Neural cell (in vitro differentiated cells): ENCODE data around the gene PKNOX2. TPM values are rescaled to one million over a fixed set of nuclear protein-coding genes. Genes with fewer than 3 reads are reported as not detected.

Experiments used
- H2AFZ ChIP-seq: fragments of 200-600, 300-800 bp; sonication (generic), shearing (Covaris generic); 2 replicates; pipeline ENCODE4 v1.6.0; 2014; ENCODE audit warnings: low read depth, mild to moderate bottlenecking, antibody characterized with exemption, low read length, moderate library complexity
- H3F3A ChIP-seq: fragments of 200-600 bp; shearing (Covaris generic); 2 replicates; pipeline ENCODE4 v1.6.1; 2016; ENCODE audit warnings: mild to moderate bottlenecking, moderate library complexity, mixed read lengths, antibody characterized with exemption, low read length; ENCODE audit not compliant: insufficient read depth, poor library complexity, severe bottlenecking
- H3K27ac ChIP-seq: fragments of 200-600, 300-800 bp; sonication (generic), shearing (Covaris generic); 2 replicates; pipeline ENCODE4 v1.5.1; 2014; ENCODE audit warnings: mild to moderate bottlenecking, low read length, moderate library complexity
- H3K27me3 ChIP-seq: fragments of 300-800, 200-600 bp; sonication (generic), shearing (Covaris generic); 2 replicates; pipeline ENCODE4 v1.6.0; 2014; ENCODE audit warnings: mild to moderate bottlenecking, low read depth, low read length, moderate library complexity; ENCODE audit not compliant: insufficient read depth
- H3K36me3 ChIP-seq: fragments of 300-800, 200-600 bp; sonication (generic), shearing (Covaris generic); 2 replicates; pipeline ENCODE4 v1.5.1; 2014; ENCODE audit warnings: mild to moderate bottlenecking, antibody characterized with exemption, low read length, moderate library complexity; ENCODE audit not compliant: insufficient read depth
- H3K4me2 ChIP-seq: fragments of 300-800, 200-600 bp; sonication (generic), shearing (Covaris generic); 2 replicates; pipeline ENCODE4 v1.6.0; 2014; ENCODE audit warnings: mild to moderate bottlenecking, low read length
- H3K4me3 ChIP-seq: fragments of 300-800, 200-600 bp; sonication (generic), shearing (Covaris generic); 2 replicates; pipeline ENCODE4 v1.5.1; 2014; ENCODE audit warnings: mild to moderate bottlenecking, low read length, moderate library complexity
- H3K79me2 ChIP-seq: fragments of 200-600 bp; shearing (Covaris generic); replicated peaks from 2 replicates; pipeline ENCODE4 v1.6.0; 2014; ENCODE audit warnings: mild to moderate bottlenecking, low read length, moderate library complexity; ENCODE audit not compliant: insufficient read depth
- H3K9ac ChIP-seq: fragments of 300-800, 200-600 bp; sonication (generic), shearing (Covaris generic); 2 replicates; pipeline ENCODE4 v1.6.1; 2016; ENCODE audit warnings: mild to moderate bottlenecking, low read length, mixed read lengths
- H3K9me2 ChIP-seq: fragments of 200-600 bp; shearing (Covaris generic); 2 replicates; pipeline ENCODE4 v1.6.1; 2016; ENCODE audit warnings: mild to moderate bottlenecking, low read length, mixed read lengths; ENCODE audit not compliant: insufficient read depth
- H3K9me3 ChIP-seq: fragments of 200-600, 300-800 bp; sonication (generic), shearing (Covaris generic); 2 replicates; pipeline ENCODE4 v1.6.1; 2016; ENCODE audit warnings: mild to moderate bottlenecking, mixed run types, low read length, moderate library complexity, mixed read lengths
- H4K20me1 ChIP-seq: fragments of 200-600 bp; shearing (Covaris generic); 2 replicates; pipeline ENCODE4 v1.6.1; 2016; ENCODE audit warnings: mild to moderate bottlenecking, mixed run types; ENCODE audit not compliant: insufficient read depth
- EP300 ChIP-seq: fragments of 450-650 bp; conservative IDR thresholded peaks from 2 replicates; pipeline ENCODE4 v1.6.1; 2014; ENCODE audit warnings: antibody characterized with exemption, mild to moderate bottlenecking, moderate library complexity; ENCODE audit not compliant: poor library complexity, severe bottlenecking
- EZH2 ChIP-seq: fragments of 200-600, 300-800 bp; shearing (Covaris generic), sonication (generic); IDR thresholded peaks from 2 replicates; pipeline ENCODE4 v1.6.1; 2014; ENCODE audit warnings: antibody characterized with exemption, low read length, borderline replicate concordance, mild to moderate bottlenecking; ENCODE audit not compliant: insufficient read depth, poor library complexity, severe bottlenecking
- MXI1 ChIP-seq: fragments of 450-650 bp; conservative IDR thresholded peaks from 2 replicates; pipeline ENCODE4 v1.6.1; 2014; ENCODE audit warnings: antibody characterized with exemption, mild to moderate bottlenecking; ENCODE audit not compliant: poor library complexity, severe bottlenecking
- POLR2AphosphoS5 ChIP-seq: IDR thresholded peaks from 2 replicates; pipeline ENCODE4 v1.6.1; 2012
- RAD21 ChIP-seq: fragments of 450-650 bp; conservative IDR thresholded peaks from 2 replicates; pipeline ENCODE4 v1.6.1; 2014; ENCODE audit warnings: antibody characterized with exemption, mild to moderate bottlenecking, moderate library complexity
- SMC3 ChIP-seq: fragments of 450-650 bp; conservative IDR thresholded peaks from 2 replicates; pipeline ENCODE4 v1.6.1; 2014; ENCODE audit warnings: antibody characterized with exemption, mild to moderate bottlenecking, moderate library complexity; ENCODE audit not compliant: poor library complexity
- TAF1 ChIP-seq: IDR thresholded peaks from 2 replicates; pipeline ENCODE4 v1.6.1; 2012; ENCODE audit warnings: low read depth
- polyA plus RNA-seq: library from polyadenylated mRNA; depleted of rRNA; stranded (reverse); fragments of >200 nt; gene quantifications from 2 replicates; pipeline ENCODE4 v1.2.3, GENCODE V29; 2014
- TF ChIP-seq, protein P1 (sequence below): fragments of 450-650 bp; IDR thresholded peaks from 2 replicates; pipeline ENCODE4 v1.5.1; 2014; ENCODE audit warnings: antibody characterized with exemption, mild to moderate bottlenecking, moderate library complexity; ENCODE audit not compliant: poor library complexity, severe bottlenecking
- TF ChIP-seq, protein P2 (sequence below): IDR thresholded peaks from 2 replicates; pipeline ENCODE4 v1.6.1; 2012; ENCODE audit warnings: borderline replicate concordance

Gene PKNOX2
- polyA plus RNA-seq, 1 donor from 2014 or later, result 0.99 TPM

DNA sequence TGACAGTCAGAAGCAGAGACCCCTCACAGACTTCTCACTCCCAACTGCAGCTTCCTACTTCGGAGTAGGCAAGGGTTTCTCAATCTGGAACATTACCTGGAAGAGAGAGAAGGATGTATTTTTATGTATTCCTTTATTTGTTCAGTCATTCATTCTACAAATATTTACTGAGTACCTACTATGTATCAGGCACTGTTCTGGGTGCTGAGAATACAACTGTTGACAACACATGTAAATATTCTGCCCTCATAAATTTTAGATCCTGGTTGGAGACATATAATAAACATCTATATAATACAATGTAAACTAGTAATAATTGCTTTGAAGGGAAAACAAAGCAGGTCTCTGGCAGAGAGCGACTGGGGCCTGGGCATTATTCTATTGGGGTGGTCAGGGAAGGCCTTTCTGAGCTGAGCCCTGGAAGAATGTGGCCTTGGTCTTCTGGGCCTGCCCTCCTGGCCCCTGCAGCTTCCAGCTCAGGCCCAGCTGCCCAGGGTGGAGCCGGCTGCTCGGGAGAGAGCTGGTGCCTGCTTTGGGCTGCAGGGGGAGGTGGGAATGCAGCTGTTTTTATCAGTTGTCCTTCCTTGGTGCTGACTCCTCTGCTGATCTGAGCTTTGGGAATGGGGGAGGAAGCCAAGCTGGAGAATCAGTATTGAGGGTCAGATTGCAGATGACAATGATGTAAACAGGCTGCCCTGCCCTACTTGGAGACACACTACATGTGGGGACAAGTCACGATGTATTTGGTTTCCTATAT lies 46.8 kb downstream of the PKNOX2 start:
- Histone ChIP-seq H3K9me2 (no peaks in the 10 kb centered on the region), H3K27me3 (no peaks in the 10 kb centered on the region), H2AFZ (no peak overlapping the region), H4K20me1 (no peaks in the 10 kb centered on the region), H3K4me3 (no peak overlapping the region), H3K27ac (no peak overlapping the region), H3K9me3 (no peaks in the 10 kb centered on the region), H3K9ac (no peak overlapping the region), H3K4me2 (no peak overlapping the region), H3K36me3 (no peaks in the 10 kb centered on the region), H3F3A (no peaks in the 10 kb centered on the region), H3K79me2 (no peaks in the 10 kb centered on the region)
- no peak for TF ChIP-seq SMC3
- TF ChIP-seq, protein P1, sequence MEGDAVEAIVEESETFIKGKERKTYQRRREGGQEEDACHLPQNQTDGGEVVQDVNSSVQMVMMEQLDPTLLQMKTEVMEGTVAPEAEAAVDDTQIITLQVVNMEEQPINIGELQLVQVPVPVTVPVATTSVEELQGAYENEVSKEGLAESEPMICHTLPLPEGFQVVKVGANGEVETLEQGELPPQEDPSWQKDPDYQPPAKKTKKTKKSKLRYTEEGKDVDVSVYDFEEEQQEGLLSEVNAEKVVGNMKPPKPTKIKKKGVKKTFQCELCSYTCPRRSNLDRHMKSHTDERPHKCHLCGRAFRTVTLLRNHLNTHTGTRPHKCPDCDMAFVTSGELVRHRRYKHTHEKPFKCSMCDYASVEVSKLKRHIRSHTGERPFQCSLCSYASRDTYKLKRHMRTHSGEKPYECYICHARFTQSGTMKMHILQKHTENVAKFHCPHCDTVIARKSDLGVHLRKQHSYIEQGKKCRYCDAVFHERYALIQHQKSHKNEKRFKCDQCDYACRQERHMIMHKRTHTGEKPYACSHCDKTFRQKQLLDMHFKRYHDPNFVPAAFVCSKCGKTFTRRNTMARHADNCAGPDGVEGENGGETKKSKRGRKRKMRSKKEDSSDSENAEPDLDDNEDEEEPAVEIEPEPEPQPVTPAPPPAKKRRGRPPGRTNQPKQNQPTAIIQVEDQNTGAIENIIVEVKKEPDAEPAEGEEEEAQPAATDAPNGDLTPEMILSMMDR, result no peak
- TF ChIP-seq RAD21, result no peak
- TF ChIP-seq EZH2, result no peak
- no peak for TF ChIP-seq EP300
- TF ChIP-seq POLR2AphosphoS5, result no peak
- no peak for TF ChIP-seq MXI1
- TF ChIP-seq, protein P2, sequence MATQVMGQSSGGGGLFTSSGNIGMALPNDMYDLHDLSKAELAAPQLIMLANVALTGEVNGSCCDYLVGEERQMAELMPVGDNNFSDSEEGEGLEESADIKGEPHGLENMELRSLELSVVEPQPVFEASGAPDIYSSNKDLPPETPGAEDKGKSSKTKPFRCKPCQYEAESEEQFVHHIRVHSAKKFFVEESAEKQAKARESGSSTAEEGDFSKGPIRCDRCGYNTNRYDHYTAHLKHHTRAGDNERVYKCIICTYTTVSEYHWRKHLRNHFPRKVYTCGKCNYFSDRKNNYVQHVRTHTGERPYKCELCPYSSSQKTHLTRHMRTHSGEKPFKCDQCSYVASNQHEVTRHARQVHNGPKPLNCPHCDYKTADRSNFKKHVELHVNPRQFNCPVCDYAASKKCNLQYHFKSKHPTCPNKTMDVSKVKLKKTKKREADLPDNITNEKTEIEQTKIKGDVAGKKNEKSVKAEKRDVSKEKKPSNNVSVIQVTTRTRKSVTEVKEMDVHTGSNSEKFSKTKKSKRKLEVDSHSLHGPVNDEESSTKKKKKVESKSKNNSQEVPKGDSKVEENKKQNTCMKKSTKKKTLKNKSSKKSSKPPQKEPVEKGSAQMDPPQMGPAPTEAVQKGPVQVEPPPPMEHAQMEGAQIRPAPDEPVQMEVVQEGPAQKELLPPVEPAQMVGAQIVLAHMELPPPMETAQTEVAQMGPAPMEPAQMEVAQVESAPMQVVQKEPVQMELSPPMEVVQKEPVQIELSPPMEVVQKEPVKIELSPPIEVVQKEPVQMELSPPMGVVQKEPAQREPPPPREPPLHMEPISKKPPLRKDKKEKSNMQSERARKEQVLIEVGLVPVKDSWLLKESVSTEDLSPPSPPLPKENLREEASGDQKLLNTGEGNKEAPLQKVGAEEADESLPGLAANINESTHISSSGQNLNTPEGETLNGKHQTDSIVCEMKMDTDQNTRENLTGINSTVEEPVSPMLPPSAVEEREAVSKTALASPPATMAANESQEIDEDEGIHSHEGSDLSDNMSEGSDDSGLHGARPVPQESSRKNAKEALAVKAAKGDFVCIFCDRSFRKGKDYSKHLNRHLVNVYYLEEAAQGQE, result no peak
- TF ChIP-seq TAF1, result no peak

DNA sequence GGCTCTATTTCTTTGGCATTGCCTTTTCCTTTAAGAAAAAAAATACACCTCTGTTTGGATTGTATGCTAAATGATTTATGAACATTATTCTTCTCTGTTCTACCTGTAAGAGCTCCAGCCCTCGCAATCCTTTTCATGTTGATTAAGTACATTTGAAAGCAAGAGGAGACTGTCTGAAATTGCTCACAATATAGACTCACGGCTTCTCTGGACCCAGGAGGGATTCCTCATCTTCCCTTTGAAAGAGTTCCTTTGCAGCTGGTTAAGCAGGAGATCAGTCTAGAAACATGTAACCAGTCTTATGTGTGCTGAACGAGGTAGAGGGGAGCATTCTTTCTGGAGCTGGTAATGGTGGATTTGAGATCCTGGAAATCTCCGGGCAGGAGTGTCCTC lies 47.4 kb downstream of the PKNOX2 start:
- no peak overlapping the region for H3K9ac ChIP-seq
- H3K4me2 ChIP-seq, result no peak overlapping the region
- no peak for TF ChIP-seq EZH2
- TF ChIP-seq RAD21, result no peak
- H3K4me3 ChIP-seq, result no peak overlapping the region
- no peak overlapping the region for H2AFZ ChIP-seq
- no peak overlapping the region for H3K27ac ChIP-seq
- no peaks in the 10 kb centered on the region for H3K79me2 ChIP-seq
- no peaks in the 10 kb centered on the region for H3F3A ChIP-seq
- no peaks in the 10 kb centered on the region for H3K9me2 ChIP-seq
- no peaks in the 10 kb centered on the region for H3K9me3 ChIP-seq
- H4K20me1 ChIP-seq, result no peaks in the 10 kb centered on the region
- no peaks in the 10 kb centered on the region for H3K36me3 ChIP-seq
- H3K27me3 ChIP-seq, result no peaks in the 10 kb centered on the region
